ENCODE measurements around the gene NTM. TPM values are rescaled to one million over a fixed set of nuclear protein-coding genes. Genes with fewer than 3 reads are reported as not detected.

Gene NTM
- total and polyA plus RNA-seq, 2 donors (not counting 3 experiments of a cell fraction or from before 2014, with no cell fraction given): 1.00 to 1.1 TPM

GRCh38 chr11:131899950-131900580, 529.6 kb downstream of the NTM start:
- no peak overlapping the region for H3K27ac ChIP-seq (ENCODE audit: insufficient read depth, low read depth, low read length)

DNA sequence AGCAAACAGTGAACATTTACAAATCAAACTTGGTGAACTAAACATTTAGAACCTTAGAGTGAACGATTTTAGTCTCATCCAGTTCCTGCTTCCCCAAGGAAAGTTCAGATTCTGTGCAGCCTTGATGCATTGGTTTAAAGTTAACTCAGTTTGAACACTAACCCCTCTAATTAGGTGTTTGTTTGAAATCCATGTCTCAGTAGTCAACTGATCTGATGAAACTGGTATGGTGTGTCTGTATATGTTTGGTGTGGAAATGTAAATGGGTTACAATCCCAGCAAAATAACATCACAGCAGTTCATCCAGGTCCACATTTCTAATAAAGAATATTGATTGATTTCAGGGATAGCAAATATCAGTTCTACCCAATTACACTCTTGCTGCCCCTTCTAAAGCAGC, 532.0 kb downstream of the NTM start:
- ChIA-PET CTCF (interaction anchor here (1.9 kb wide), 1 partner anchor 224 kb away, joined by 6 read pairs; no protein-coding TSS in a partner anchor), POLR2A (no interaction called here)
- Histone ChIP-seq H3K27ac (ENCODE audit: insufficient read depth, low read depth, low read length) (no peak overlapping the region), H3K27me3 (ENCODE audit: control insufficient read depth in 2 of 2, insufficient read depth in 2 of 2, low read length in 2 of 2) (peaks cover 0 to 8% of the 10 kb centered on the region in 2 experiments), H4K20me1 (replicated peaks; ENCODE audit: control insufficient read depth, extremely low read depth, insufficient read depth, low read length) (no peaks in the 10 kb centered on the region), H3K79me2 (ENCODE audit: control insufficient read depth, insufficient read depth, low read length) (no peaks in the 10 kb centered on the region), H3K36me3 (ENCODE audit: control insufficient read depth in 2 of 2, extremely low read depth in 1 of 2, insufficient read depth in 2 of 2, low read length in 2 of 2) (no peaks in the 10 kb centered on the region), H3K4me2 (ENCODE audit: insufficient read depth, low read length) (no peak overlapping the region), H2AFZ (ENCODE audit: low read depth, low read length) (no peak overlapping the region), H3K9me3 (replicated peaks; ENCODE audit: control insufficient read depth, insufficient read depth, low read length) (no peaks in the 10 kb centered on the region), H3K9me1 (replicated peaks; ENCODE audit: control insufficient read depth, extremely low read depth, insufficient read depth, low read length) (no peaks in the 10 kb centered on the region), H3K4me3 (replicated peaks in 1 of 3; ENCODE audit: insufficient read depth in 1 of 3, low read depth in 1 of 3, low read length in 3 of 3) (no peak overlapping the region), H3K4me1 (ENCODE audit: control insufficient read depth, extremely low read depth, insufficient read depth, low read length) (no peaks in the 10 kb centered on the region), H3K9ac (replicated peaks; ENCODE audit: extremely low read depth, insufficient read depth, low read length) (no peak overlapping the region)
- intact Hi-C loops (cut with micrococcal nuclease): no loop called here
- no TSS peak for BruUV-seq (replicated peaks)
- FAIRE-seq (no peak), DNase-seq (ENCODE audit: low read depth, low spot score) (no peak)
- TF ChIP-seq MAX (IDR thresholded peaks at IDR 0.05; ENCODE audit: insufficient read depth, insufficient read length) (no peak), EZH2 (IDR thresholded peaks at IDR 0.05; ENCODE audit: borderline replicate concordance, low read depth, low read length, severe bottlenecking) (no peak)
- dilution Hi-C loops (cut with MboI; ENCODE audit: extremely low pct_ligation_motif_present, low sequenced_read_pairs): loop anchor here (25.0 kb wide), 1 partner anchor 165 kb away; no protein-coding TSS in a partner anchor

More at GRCh38 chr11:131899950-131900580, 529.6 kb downstream of the NTM start:
- Histone ChIP-seq H3K4me3 (replicated peaks in 1 of 3; ENCODE audit: insufficient read depth in 1 of 3, low read depth in 1 of 3, low read length in 3 of 3) (no peak overlapping the region), H3K79me2 (ENCODE audit: control insufficient read depth, insufficient read depth, low read length) (no peaks in the 10 kb centered on the region), H3K9me1 (replicated peaks; ENCODE audit: control insufficient read depth, extremely low read depth, insufficient read depth, low read length) (no peaks in the 10 kb centered on the region), H3K9me3 (replicated peaks; ENCODE audit: control insufficient read depth, insufficient read depth, low read length) (no peaks in the 10 kb centered on the region), H2AFZ (ENCODE audit: low read depth, low read length) (no peak overlapping the region), H3K27me3 (ENCODE audit: control insufficient read depth in 2 of 2, insufficient read depth in 2 of 2, low read length in 2 of 2) (peaks cover 0 to 2% of the 10 kb centered on the region in 2 experiments), H4K20me1 (replicated peaks; ENCODE audit: control insufficient read depth, extremely low read depth, insufficient read depth, low read length) (no peaks in the 10 kb centered on the region), H3K4me2 (ENCODE audit: insufficient read depth, low read length) (no peak overlapping the region), H3K9ac (replicated peaks; ENCODE audit: extremely low read depth, insufficient read depth, low read length) (no peak overlapping the region), H3K4me1 (ENCODE audit: control insufficient read depth, extremely low read depth, insufficient read depth, low read length) (no peaks in the 10 kb centered on the region), H3K36me3 (ENCODE audit: control insufficient read depth in 2 of 2, extremely low read depth in 1 of 2, insufficient read depth in 2 of 2, low read length in 2 of 2) (no peaks in the 10 kb centered on the region)
- BruUV-seq (replicated peaks): no TSS peak
- ChIA-PET POLR2A (no interaction called here), CTCF (interaction anchor here (1.0 to 1.6 kb wide), 4 partner anchors 8 to 227 kb away, joined by 3 to 6 read pairs (median 3); no protein-coding TSS in a partner anchor)
- dilution Hi-C loops (cut with MboI; ENCODE audit: extremely low pct_ligation_motif_present, low sequenced_read_pairs) (loop anchor here (25.0 kb wide), 1 partner anchor 163 kb away; no protein-coding TSS in a partner anchor), intact Hi-C loops (cut with micrococcal nuclease) (no loop called here)
- TF ChIP-seq GATA2 (IDR thresholded peaks at IDR 0.05; ENCODE audit: insufficient read depth, insufficient read length, low read depth, low read length) (no peak), JUN (IDR thresholded peaks at IDR 0.05; ENCODE audit: borderline replicate concordance, insufficient read depth, insufficient read length, low read depth) (no peak), POLR2A (IDR thresholded peaks at IDR 0.05; ENCODE audit: low read depth, low read length) (no peak), POLR2AphosphoS5 (IDR thresholded peaks at IDR 0.05; ENCODE audit: insufficient read depth, low read depth, low read length) (no peak), FOS (IDR thresholded peaks at IDR 0.05; ENCODE audit: borderline replicate concordance, insufficient read depth, low read length) (no peak), MYC (IDR thresholded peaks at IDR 0.05; ENCODE audit: low read depth, low read length) (no peak), EZH2 (IDR thresholded peaks at IDR 0.05; ENCODE audit: borderline replicate concordance, low read depth, low read length, severe bottlenecking) (no peak), MAX (IDR thresholded peaks at IDR 0.05; ENCODE audit: insufficient read depth, insufficient read length) (no peak)
- DNase-seq (ENCODE audit: low read depth, low spot score) (no peak), FAIRE-seq (no peak)

Measured in endothelial cell of umbilical vein (primary cell).